BE2C (cell line): ENCODE results near the gene NEURL1.

Experiments
- DNase-seq: peaks from one replicate; pipeline ENCODE4 v3.0.0-alpha.2; 2020
- H3K27me3 ChIP-seq: fragments of 250-450 bp; sonication (Bioruptor Pico); 2 replicates; pipeline ENCODE4 v1.5.1; 2020; ENCODE audit warnings: mild to moderate bottlenecking
- H3K36me3 ChIP-seq: fragments of 250-450 bp; sonication (Bioruptor Pico); 2 replicates; pipeline ENCODE4 v1.5.1; 2020; ENCODE audit warnings: mild to moderate bottlenecking
- H3K4me1 ChIP-seq: fragments of 250-450 bp; sonication (Bioruptor Pico); 2 replicates; pipeline ENCODE4 v1.5.1; 2020
- H3K4me3 ChIP-seq: 2 replicates; pipeline ENCODE4 v1.5.1; 2011; ENCODE audit warnings: low read depth, low read length
- H3K9me3 ChIP-seq: fragments of 250-450 bp; sonication (Bioruptor Pico); 2 replicates; pipeline ENCODE4 v1.5.1; 2020
- TF ChIP-seq, protein P1 (sequence below): IDR thresholded peaks from 2 replicates; pipeline ENCODE4 v1.5.1; 2012; ENCODE audit warnings: mild to moderate bottlenecking, low read depth, low read length

Gene NEURL1

DNA sequence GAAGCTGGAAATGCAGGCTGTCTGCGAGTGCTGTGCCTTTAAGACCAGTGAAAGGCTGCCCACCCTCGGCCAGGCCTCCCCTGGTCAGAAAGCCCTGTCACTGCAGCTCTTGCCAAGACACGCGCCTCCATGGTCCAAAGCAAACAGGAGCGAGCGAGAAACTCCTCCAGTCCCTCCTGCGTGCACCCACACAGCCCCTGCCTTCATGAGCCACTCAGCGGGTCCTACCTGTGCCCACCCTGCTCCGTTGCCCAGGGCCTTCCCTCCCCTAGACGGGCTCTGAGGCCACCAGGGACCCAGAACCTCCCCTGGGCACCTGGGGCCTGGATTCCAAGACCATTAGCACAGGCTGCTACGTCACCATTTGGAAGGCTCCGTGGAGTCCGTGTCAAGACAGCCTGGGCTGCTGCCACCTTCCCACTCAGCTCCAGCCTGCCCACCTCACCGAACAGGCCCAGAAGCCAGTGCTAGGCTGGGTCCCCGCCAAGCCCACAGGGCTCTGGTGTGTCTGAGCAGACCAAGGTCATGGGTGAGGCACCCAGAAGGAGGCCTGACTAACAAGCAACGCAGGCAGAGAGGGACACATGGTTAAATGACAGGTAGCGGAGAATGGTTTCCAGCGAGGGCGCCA is 144.5 kb downstream of the NEURL1 start:
- TF ChIP-seq, protein P1, sequence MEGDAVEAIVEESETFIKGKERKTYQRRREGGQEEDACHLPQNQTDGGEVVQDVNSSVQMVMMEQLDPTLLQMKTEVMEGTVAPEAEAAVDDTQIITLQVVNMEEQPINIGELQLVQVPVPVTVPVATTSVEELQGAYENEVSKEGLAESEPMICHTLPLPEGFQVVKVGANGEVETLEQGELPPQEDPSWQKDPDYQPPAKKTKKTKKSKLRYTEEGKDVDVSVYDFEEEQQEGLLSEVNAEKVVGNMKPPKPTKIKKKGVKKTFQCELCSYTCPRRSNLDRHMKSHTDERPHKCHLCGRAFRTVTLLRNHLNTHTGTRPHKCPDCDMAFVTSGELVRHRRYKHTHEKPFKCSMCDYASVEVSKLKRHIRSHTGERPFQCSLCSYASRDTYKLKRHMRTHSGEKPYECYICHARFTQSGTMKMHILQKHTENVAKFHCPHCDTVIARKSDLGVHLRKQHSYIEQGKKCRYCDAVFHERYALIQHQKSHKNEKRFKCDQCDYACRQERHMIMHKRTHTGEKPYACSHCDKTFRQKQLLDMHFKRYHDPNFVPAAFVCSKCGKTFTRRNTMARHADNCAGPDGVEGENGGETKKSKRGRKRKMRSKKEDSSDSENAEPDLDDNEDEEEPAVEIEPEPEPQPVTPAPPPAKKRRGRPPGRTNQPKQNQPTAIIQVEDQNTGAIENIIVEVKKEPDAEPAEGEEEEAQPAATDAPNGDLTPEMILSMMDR = no peak
- no peak overlapping the region for H3K4me3 ChIP-seq
- no peaks in the 10 kb centered on the region for H3K9me3 ChIP-seq
- no peaks in the 10 kb centered on the region; the same call in 1 of the 2 replicates for H3K36me3 ChIP-seq
- H3K27me3 ChIP-seq = no peaks in the 10 kb centered on the region
- DNase-seq = no peak
- H3K4me1 ChIP-seq = peaks cover 7% of the 10 kb centered on the region

DNA sequence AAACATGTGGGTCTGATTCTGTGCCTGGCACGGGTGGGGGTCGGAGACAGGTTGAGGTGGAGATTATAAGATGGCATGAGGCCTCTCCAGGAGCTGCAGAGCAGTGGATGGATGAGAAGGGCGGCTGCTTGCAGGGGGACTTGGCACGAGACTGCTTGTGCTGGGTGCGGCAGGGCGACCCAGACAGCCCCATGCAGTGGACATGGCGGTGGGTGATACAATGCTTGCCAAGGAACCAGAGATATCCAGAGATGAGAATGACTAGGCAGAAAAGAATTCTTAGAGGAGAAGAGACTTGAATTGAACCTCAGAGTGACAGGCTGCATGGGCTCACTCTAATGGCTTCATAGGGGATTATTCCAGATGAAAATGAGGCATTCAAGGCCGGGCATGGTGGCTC is 145.4 kb downstream of the NEURL1 start:
- H3K4me3 ChIP-seq = no peak overlapping the region
- no peaks in the 10 kb centered on the region; the same call in 1 of the 2 replicates for H3K36me3 ChIP-seq
- TF ChIP-seq, protein P1 = no peak
- H3K4me1 ChIP-seq = peaks cover 7% of the 10 kb centered on the region
- no peaks in the 10 kb centered on the region for H3K9me3 ChIP-seq
- H3K27me3 ChIP-seq = no peaks in the 10 kb centered on the region
- no peak for DNase-seq

DNA sequence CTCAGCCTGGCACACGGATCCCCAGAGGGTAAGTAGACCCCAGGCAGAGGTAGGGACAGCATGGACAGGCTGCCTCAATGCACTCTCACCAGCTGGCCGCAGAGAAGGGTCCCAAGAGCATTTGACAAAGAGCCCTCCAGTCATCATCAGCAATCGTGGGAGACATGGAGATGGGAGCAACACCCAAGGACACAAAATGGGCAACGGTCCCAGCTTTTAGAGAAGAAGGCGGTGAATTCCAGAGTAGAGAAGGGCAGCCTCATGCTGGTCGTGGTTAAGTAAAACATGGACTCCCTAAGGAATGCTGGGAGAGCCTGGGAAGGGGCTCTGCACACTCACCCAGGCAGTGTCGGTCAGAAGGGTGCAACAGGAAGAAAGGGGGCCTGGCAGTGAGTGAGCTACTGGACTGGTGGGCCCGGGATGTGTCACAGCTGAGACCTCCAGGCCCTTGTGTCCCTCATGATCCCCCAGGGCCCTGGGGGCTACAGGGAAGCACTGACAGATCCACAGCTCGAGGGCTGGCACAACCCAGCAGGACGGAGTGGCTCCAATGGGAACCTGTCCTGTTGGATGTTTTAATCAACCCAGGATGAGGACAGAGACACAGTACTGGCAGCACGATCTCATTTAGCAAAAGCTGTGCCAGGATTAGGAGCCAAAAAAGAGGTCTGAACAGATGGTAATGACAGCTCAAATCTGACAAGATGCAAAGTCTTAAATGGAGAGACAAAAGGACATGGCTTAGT is 147.1 kb downstream of the NEURL1 start:
- Histone ChIP-seq H3K27me3 (no peaks in the 10 kb centered on the region), H3K9me3 (no peaks in the 10 kb centered on the region), H3K36me3 (no peaks in the 10 kb centered on the region), H3K4me1 (peaks cover 7% of the 10 kb centered on the region), H3K4me3 (no peak overlapping the region)
- DNase-seq = no peak
- TF ChIP-seq, protein P1 = no peak

DNA sequence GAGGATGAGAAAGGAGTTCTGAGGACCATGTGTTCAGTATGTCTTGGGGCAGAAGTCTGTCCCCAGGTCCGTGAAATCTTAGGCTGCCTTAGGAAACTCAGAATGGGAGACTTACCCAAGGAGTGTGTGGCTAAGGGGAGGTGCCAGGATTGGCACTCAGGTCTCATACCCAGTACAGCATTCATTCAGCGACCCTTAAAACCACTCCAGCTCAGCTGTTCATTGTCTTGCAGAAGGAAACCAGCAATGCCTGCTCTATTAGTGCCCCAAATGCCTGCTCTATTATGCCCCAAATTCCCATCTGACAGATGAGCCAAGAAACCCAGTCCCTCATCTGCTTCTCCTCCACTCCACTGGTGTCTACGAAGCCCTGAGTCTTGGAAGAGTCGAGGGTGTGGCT is 147.8 kb downstream of the NEURL1 start:
- no peaks in the 10 kb centered on the region for H3K9me3 ChIP-seq
- TF ChIP-seq, protein P1 = no peak

More for the DNA sequence above, 147.8 kb downstream of the NEURL1 start:
- H3K4me3 ChIP-seq = no peak overlapping the region
- DNase-seq = no peak
- H3K27me3 ChIP-seq = no peaks in the 10 kb centered on the region
- H3K36me3 ChIP-seq = no peaks in the 10 kb centered on the region
- H3K4me1 ChIP-seq = peaks cover 7% of the 10 kb centered on the region
